ENCODE measurements around the gene MAPK8IP3.
A peak's percentile ranks its signal among the peaks of the same experiment; 100 is the strongest.

MAPK8IP3 gene

DNA sequence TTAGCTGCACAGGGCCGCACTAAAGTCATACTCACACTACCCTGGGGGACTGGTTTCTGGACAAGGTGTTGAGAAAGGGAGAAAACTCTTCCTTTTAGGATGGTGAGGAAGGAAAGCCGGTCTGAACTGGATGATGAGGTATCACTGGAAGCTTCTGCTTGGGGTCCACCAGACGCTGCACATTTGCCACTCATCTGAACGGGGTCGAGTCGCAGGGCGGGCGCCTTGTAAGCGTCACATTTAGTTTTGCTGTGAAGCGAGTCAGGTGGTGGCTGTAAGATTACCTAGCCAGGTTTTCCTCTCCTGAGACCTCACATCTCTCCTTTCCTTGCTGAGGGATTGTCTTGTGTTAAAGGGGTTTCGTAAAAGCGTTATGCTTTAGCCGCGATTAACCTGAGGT lies 25.6 kb upstream of the MAPK8IP3 start:
- Histone ChIP-seq H3K36me3 (ENCODE audit: low read length) (no peaks in the 10 kb centered on the region), H3K4me3 (ENCODE audit: insufficient read depth, low read length, poor library complexity, severe bottlenecking) (no peak overlapping the region)

DNA sequence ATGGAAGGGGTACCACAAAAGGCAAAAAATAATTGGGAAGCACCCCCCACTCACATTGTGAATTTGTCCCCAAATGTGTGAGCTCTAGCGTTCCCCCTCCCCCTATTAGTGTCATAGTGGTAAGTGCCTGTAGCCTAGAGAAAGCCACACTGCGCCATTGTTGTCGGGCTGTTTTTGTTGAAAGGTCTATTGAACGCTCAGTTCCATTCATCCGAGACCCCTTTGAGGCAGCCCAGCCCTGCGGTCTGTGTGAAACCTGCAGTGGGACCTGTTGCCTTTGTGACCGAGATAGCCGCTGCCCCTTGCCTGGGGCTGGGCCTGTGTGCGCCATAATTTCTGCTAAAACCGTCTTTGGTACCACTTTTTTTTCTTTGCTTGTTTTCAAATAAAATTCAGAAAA lies 25.0 kb upstream of the MAPK8IP3 start:
- Histone ChIP-seq H3K4me2 (ENCODE audit: low read depth, low read length, poor library complexity, severe bottlenecking) (no peak overlapping the region), H3F3A (ENCODE audit: insufficient read depth) (no peaks in the 10 kb centered on the region), H3K9ac (ENCODE audit: low read length) (no peak overlapping the region), H3K9me3 (ENCODE audit: insufficient read depth, low read length) (no peaks in the 10 kb centered on the region), H4K20me1 (ENCODE audit: low read depth, low read length) (peaks cover 13% of the 10 kb centered on the region; the same call in 1 of the 2 replicates), H2AFZ (ENCODE audit: low read depth, low read length, severe bottlenecking) (no peak overlapping the region), H3K9me2 (replicated peaks; ENCODE audit: insufficient read depth, low read length) (no peaks in the 10 kb centered on the region), H3K27me3 (ENCODE audit: low read length) (no peaks in the 10 kb centered on the region), H3K4me3 (ENCODE audit: insufficient read depth, low read length, poor library complexity, severe bottlenecking) (no peak overlapping the region), H3K27ac (ENCODE audit: low read depth, low read length) (no peak overlapping the region), H3K79me2 (ENCODE audit: insufficient read depth, low read length) (peaks cover 76% of the 10 kb centered on the region), H3K36me3 (ENCODE audit: low read length) (no peaks in the 10 kb centered on the region)
- TF ChIP-seq, protein P1, sequence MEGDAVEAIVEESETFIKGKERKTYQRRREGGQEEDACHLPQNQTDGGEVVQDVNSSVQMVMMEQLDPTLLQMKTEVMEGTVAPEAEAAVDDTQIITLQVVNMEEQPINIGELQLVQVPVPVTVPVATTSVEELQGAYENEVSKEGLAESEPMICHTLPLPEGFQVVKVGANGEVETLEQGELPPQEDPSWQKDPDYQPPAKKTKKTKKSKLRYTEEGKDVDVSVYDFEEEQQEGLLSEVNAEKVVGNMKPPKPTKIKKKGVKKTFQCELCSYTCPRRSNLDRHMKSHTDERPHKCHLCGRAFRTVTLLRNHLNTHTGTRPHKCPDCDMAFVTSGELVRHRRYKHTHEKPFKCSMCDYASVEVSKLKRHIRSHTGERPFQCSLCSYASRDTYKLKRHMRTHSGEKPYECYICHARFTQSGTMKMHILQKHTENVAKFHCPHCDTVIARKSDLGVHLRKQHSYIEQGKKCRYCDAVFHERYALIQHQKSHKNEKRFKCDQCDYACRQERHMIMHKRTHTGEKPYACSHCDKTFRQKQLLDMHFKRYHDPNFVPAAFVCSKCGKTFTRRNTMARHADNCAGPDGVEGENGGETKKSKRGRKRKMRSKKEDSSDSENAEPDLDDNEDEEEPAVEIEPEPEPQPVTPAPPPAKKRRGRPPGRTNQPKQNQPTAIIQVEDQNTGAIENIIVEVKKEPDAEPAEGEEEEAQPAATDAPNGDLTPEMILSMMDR (IDR thresholded peaks at IDR 0.05; ENCODE audit: insufficient read depth, low read length, poor library complexity, severe bottlenecking), result no peak
- no peak for TF ChIP-seq EZH2phosphoT487 (conservative IDR thresholded peaks at IDR 0.05; ENCODE audit: low read length)

More for the DNA sequence above, 25.6 kb upstream of the MAPK8IP3 start:
- H3K4me2 ChIP-seq (ENCODE audit: low read depth, low read length, poor library complexity, severe bottlenecking), result peak overlapping the region; percentile 64
- H3K9ac ChIP-seq (ENCODE audit: low read length), result no peak overlapping the region
- H3F3A ChIP-seq (ENCODE audit: insufficient read depth), result no peaks in the 10 kb centered on the region
- H3K9me3 ChIP-seq (ENCODE audit: insufficient read depth, low read length), result no peaks in the 10 kb centered on the region
- no peak overlapping the region for H2AFZ ChIP-seq (ENCODE audit: low read depth, low read length, severe bottlenecking)
- peaks cover 8% of the 10 kb centered on the region; the same call in 1 of the 2 replicates for H4K20me1 ChIP-seq (ENCODE audit: low read depth, low read length)
- TF ChIP-seq, protein P1 (IDR thresholded peaks at IDR 0.05; ENCODE audit: insufficient read depth, low read length, poor library complexity, severe bottlenecking), result no peak
- no peak for TF ChIP-seq EZH2phosphoT487 (conservative IDR thresholded peaks at IDR 0.05; ENCODE audit: low read length)
- no peaks in the 10 kb centered on the region for H3K27me3 ChIP-seq (ENCODE audit: low read length)
- peaks cover 70% of the 10 kb centered on the region for H3K79me2 ChIP-seq (ENCODE audit: insufficient read depth, low read length)
- H3K9me2 ChIP-seq (replicated peaks; ENCODE audit: insufficient read depth, low read length), result no peaks in the 10 kb centered on the region
- no peak overlapping the region for H3K27ac ChIP-seq (ENCODE audit: low read depth, low read length)

DNA sequence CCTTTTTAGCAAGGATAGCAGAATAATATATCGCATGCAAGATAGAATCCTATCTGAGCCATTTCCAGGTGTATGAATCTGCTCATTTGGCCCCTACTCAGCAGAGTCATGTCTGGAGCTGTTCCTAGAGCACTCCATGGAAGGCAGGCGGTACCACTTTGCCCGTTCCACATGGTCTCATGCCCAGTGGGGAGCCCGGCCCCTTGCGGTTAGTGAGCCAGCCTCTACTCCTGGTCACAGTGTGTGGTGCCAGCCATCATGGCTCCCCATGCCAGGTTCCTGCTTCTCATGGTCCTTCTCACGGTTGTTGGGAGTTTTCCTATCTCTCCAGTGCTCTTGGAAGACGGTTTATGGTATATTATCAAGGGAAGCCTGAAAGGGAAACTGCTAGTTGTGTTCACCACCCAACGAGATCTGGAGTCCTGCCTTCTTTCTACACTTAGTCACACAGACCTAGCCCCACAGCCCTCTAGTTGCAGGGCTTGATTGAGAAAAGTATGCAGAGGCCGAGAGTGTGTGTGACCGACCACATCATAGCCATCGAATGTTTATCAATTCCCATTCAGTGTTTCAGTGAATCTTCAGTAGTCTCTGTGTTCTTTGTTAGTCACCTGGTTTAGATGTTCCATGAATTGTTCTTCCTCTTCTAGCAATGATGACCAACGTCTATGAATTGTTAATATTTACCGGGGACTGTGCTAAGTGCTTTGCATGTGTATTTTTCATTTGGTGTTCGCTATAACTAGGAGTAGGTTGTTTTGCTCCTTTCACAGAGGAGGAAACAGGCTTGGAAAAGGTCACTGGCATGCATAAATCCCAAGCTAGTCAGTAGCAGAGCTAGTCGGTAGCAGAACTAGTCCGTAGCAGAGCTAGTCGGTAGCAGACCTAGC lies 18.3 kb upstream of the MAPK8IP3 start:
- Histone ChIP-seq H3K79me2 (ENCODE audit: insufficient read depth, low read length) (peaks cover 95% of the 10 kb centered on the region), H3K9me2 (replicated peaks; ENCODE audit: insufficient read depth, low read length) (no peaks in the 10 kb centered on the region), H3K9ac (ENCODE audit: low read length) (no peak overlapping the region), H3K36me3 (ENCODE audit: low read length) (peaks cover 14% of the 10 kb centered on the region; the same call in 1 of the 2 replicates), H2AFZ (ENCODE audit: low read depth, low read length, severe bottlenecking) (no peak overlapping the region), H3K27ac (ENCODE audit: low read depth, low read length) (no peak overlapping the region), H3K9me3 (ENCODE audit: insufficient read depth, low read length) (no peaks in the 10 kb centered on the region), H4K20me1 (ENCODE audit: low read depth, low read length) (peaks cover 35% of the 10 kb centered on the region), H3F3A (ENCODE audit: insufficient read depth) (no peaks in the 10 kb centered on the region), H3K4me3 (ENCODE audit: insufficient read depth, low read length, poor library complexity, severe bottlenecking) (no peak overlapping the region), H3K4me2 (ENCODE audit: low read depth, low read length, poor library complexity, severe bottlenecking) (no peak overlapping the region), H3K27me3 (ENCODE audit: low read length) (no peaks in the 10 kb centered on the region)
- TF ChIP-seq EZH2phosphoT487 (conservative IDR thresholded peaks at IDR 0.05; ENCODE audit: low read length), result no peak
- TF ChIP-seq, protein P1 (IDR thresholded peaks at IDR 0.05; ENCODE audit: insufficient read depth, low read length, poor library complexity, severe bottlenecking), result no peak

All from SU-DHL-6 (cell line).